Measurements from ENCODE around the gene TMEM186. TPM values are rescaled to one million over a fixed set of nuclear protein-coding genes. Genes with fewer than 3 reads are reported as not detected.

Gene TMEM186
- total and polyA plus RNA-seq, 8 donors, result 2.7 to 9.3 (median 4.4) TPM

GRCh38 chr16:8760021-8760420 lies 37.4 kb downstream of the TMEM186 start:
- DNase-seq (peak in 1 of 6 donors; percentile 15), FAIRE-seq (no peak), ATAC-seq (no peak)
- Histone ChIP-seq H3K4me3 (no peak overlapping the region), H3K9me3 (no peaks in the 10 kb centered on the region), H3K4me1 (no peaks in the 10 kb centered on the region), H3K27me3 (no peaks in the 10 kb centered on the region), H3K36me3 (peaks cover 0 to 24% (median 0%) of the 10 kb centered on the region in 3 donors), H3K27ac (no peak overlapping the region)
- TF ChIP-seq CTCF (IDR thresholded peaks at IDR 0.05), result no peak
- WGBS, 2 donors, result 89 to 90% methylated on average over 10 of the region's 10 CpGs
- intact Hi-C loops (cut with DNase I), result no loop called here

GRCh38 chr16:8758022-8758421 lies 39.4 kb downstream of the TMEM186 start:
- intact Hi-C loops (cut with DNase I), result no loop called here
- H3K27me3 ChIP-seq, result no peaks in the 10 kb centered on the region
- DNase-seq (no peak), FAIRE-seq (no peak), ATAC-seq (no peak)
- H3K4me3 ChIP-seq, result no peak overlapping the region
- H3K9me3 ChIP-seq, result no peaks in the 10 kb centered on the region
- peaks cover 0 to 15% (median 0%) of the 10 kb centered on the region in 3 donors for H3K36me3 ChIP-seq
- H3K4me1 ChIP-seq, result no peaks in the 10 kb centered on the region
- TF ChIP-seq CTCF (IDR thresholded peaks at IDR 0.05), result no peak
- no peak overlapping the region for H3K27ac ChIP-seq
- WGBS, 2 donors, result 93 to 96% methylated on average over 6 of the region's 6 CpGs

DNA sequence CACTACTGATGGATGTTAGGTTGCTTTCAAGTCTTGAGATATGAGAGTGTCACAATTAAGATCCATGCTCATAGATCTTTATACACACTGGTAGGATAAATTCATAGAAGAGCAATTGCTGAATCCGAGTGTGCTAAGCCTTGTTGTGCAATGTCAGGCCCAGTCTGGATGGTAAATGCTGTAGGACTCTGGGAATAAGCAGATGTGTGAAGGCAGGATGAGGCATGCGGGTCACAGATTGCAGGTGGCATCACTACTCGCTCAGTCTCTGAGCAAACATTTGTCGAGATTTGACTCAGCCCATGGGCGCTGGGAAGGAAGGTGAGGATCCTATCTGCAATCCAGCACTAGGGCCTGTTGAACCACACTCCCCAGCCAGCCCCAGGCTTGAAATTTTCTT lies 40.7 kb downstream of the TMEM186 start:
- TF ChIP-seq CTCF (IDR thresholded peaks at IDR 0.05), result no peak
- peaks cover 4 to 11% (median 6%) of the 10 kb centered on the region in 3 donors for H3K4me1 ChIP-seq
- no peak for FAIRE-seq
- DNase-seq, result no peak
- H3K4me3 ChIP-seq, result no peak overlapping the region
- no peaks in the 10 kb centered on the region for H3K27me3 ChIP-seq
- WGBS, 2 donors, result 88 to 89% methylated on average over 5 of the region's 5 CpGs
- intact Hi-C loops (cut with DNase I), result no loop called here
- peaks cover 0 to 15% (median 0%) of the 10 kb centered on the region in 3 donors for H3K36me3 ChIP-seq
- H3K27ac ChIP-seq, result no peak overlapping the region
- H3K9me3 ChIP-seq, result no peaks in the 10 kb centered on the region
- ATAC-seq, result no peak

GRCh38 chr16:8753416-8754054 lies 43.9 kb downstream of the TMEM186 start:
- Histone ChIP-seq H3K36me3 (no peaks in the 10 kb centered on the region), H3K9me3 (no peaks in the 10 kb centered on the region), H3K4me1 (peaks cover 4 to 16% (median 6%) of the 10 kb centered on the region in 3 donors), H3K4me3 (no peak overlapping the region), H3K27me3 (no peaks in the 10 kb centered on the region), H3K27ac (peak overlapping the region in 1 of 4 donors; percentile 36)
- ATAC-seq (peak in 3 of 4 donors; percentile 64 to 78 (median 76)), DNase-seq (peak in 3 of 6 donors; percentile 23 to 38 (median 32)), FAIRE-seq (no peak)
- intact Hi-C loops (cut with DNase I), result no loop called here
- TF ChIP-seq CTCF (IDR thresholded peaks at IDR 0.05), result no peak
- 46 to 51% methylated on average over 9 of the region's 9 CpGs for WGBS, 2 donors

DNA sequence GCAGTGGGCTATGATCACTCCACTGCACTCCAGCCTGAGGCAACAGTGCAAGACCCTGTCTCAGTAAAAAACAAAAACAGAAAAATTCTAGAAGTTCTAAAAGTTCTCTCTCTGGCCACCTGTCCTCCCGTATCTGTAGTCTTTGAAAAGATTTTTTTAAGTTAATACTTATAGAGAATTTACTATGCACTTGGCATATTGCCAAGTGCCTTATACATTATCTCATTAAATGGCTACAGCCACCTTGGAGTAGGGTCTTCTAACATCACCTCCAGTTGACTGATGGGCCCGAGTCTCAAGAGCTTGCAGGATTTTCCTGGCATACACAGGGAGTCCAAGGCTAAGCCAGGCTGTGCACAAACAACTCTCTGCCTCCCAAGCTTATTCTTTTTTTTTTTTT lies 44.7 kb downstream of the TMEM186 start:
- peak in 1 of 6 donors; percentile 3 for DNase-seq
- FAIRE-seq, result no peak
- 18 to 46% methylated on average over 2 of the region's 2 CpGs for WGBS, 2 donors
- Histone ChIP-seq H3K9me3 (no peaks in the 10 kb centered on the region), H3K27me3 (no peaks in the 10 kb centered on the region), H3K36me3 (no peaks in the 10 kb centered on the region), H3K4me1 (peaks cover 6 to 16% (median 9%) of the 10 kb centered on the region in 3 donors), H3K4me3 (no peak overlapping the region), H3K27ac (peak overlapping the region in 2 of 4 donors; percentile 39 to 45)
- intact Hi-C loops (cut with DNase I), result no loop called here
- no peak for TF ChIP-seq CTCF (IDR thresholded peaks at IDR 0.05)
- ATAC-seq, result peak; percentile 4 to 37 (median 24)

Data from pancreas (tissue), 10 donors.